NCI-H187 treated with DMSO at 0.1 percent for 48 hours (cell line): ENCODE data around the gene IL31RA.

Experiments
- DNase-seq: peaks from one replicate; lab custom pipeline; 2025; lab: John Stamatoyannopoulos, UW

The IL31RA gene

GRCh38 chr5:55860288-55860687, 9.1 kb downstream of the IL31RA start:
- DNase-seq, result no peak

- no peak for DNase-seq
Measured at GRCh38 chr5:55860709-55861108, 9.6 kb downstream of the IL31RA start.

- no peak for DNase-seq
Measured at GRCh38 chr5:55864606-55865541, 13.7 kb downstream of the IL31RA start.

- no peak for DNase-seq
Measured at GRCh38 chr5:55865831-55866230, 14.7 kb downstream of the IL31RA start.

- DNase-seq, result no peak
Measured at GRCh38 chr5:55866485-55866884, 15.3 kb downstream of the IL31RA start.

- no peak for DNase-seq
Measured at GRCh38 chr5:55866934-55867333, 15.8 kb downstream of the IL31RA start.

- no peak for DNase-seq
Measured at GRCh38 chr5:55868846-55869245, 17.7 kb downstream of the IL31RA start.

GRCh38 chr5:55869847-55870246, 18.7 kb downstream of the IL31RA start:
- DNase-seq, result no peak

GRCh38 chr5:55873234-55873633, 22.1 kb downstream of the IL31RA start:
- DNase-seq, result no peak

GRCh38 chr5:55877655-55878054, 26.5 kb downstream of the IL31RA start:
- DNase-seq, result no peak

- no peak for DNase-seq
Measured at GRCh38 chr5:55880453-55880852, 29.3 kb downstream of the IL31RA start.

GRCh38 chr5:55885359-55885758, 34.2 kb downstream of the IL31RA start:
- no peak for DNase-seq

GRCh38 chr5:55888205-55888604, 37.0 kb downstream of the IL31RA start:
- no peak for DNase-seq

GRCh38 chr5:55892479-55892878, 41.3 kb downstream of the IL31RA start:
- DNase-seq, result no peak

- no peak for DNase-seq
Measured at GRCh38 chr5:55894135-55894534, 43.0 kb downstream of the IL31RA start.

GRCh38 chr5:55895346-55895745, 44.2 kb downstream of the IL31RA start:
- no peak for DNase-seq

GRCh38 chr5:55896238-55896637, 45.1 kb downstream of the IL31RA start:
- no peak for DNase-seq

- DNase-seq, result no peak
Measured at GRCh38 chr5:55896663-55897062, 45.5 kb downstream of the IL31RA start.

GRCh38 chr5:55897206-55897894, 46.2 kb downstream of the IL31RA start:
- DNase-seq, result no peak

GRCh38 chr5:55897905-55898304, 46.7 kb downstream of the IL31RA start:
- DNase-seq, result no peak

GRCh38 chr5:55899344-55899743, 48.2 kb downstream of the IL31RA start:
- DNase-seq, result no peak

- DNase-seq, result no peak
Measured at GRCh38 chr5:55900068-55900467, 48.9 kb downstream of the IL31RA start.

- no peak for DNase-seq
Measured at GRCh38 chr5:55900776-55901175, 49.6 kb downstream of the IL31RA start.
